Endothelial cell of umbilical vein (primary cell): ENCODE measurements around the gene ARHGEF17. TPM values are rescaled to one million over a fixed set of nuclear protein-coding genes. Genes with fewer than 3 reads are reported as not detected.

Source experiments
- BruUV-seq: library from RNA; stranded (reverse); fragments of 400-500 nt; replicated peaks from 2 replicates; lab custom pipeline; 2021; lab: Mats Ljungman, UMichigan
- CTCF ChIA-PET: fragments of 300-600, 350-600 bp; sonication (Branson Sonifier 250); formaldehyde crosslinking; loops from one replicate; lab custom pipeline; 2021; ENCODE audit warnings: antibody characterized with exemption, inconsistent platforms; lab: Charles Lee
- POLR2A ChIA-PET: fragments of 300-600, 350-600 bp; sonication (Branson Sonifier 250); formaldehyde crosslinking; loops from one replicate; lab custom pipeline; 2021; ENCODE audit warnings: antibody characterized with exemption, inconsistent platforms; lab: Charles Lee
- DNase-seq: peaks from one replicate; pipeline ENCODE4 v3.0.0-alpha.2; 2011; ENCODE audit warnings: low read depth, low spot score
- FAIRE-seq: peaks from 2 replicates; lab custom pipeline; 2011; peaks lifted over from hg19 to GRCh38; lab: Jason Lieb, UNC
- H2AFZ ChIP-seq: 2 replicates; pipeline ENCODE4 v1.6.0; 2012; ENCODE audit warnings: low read depth, low read length, control low read depth, inconsistent platforms
- H3K27ac ChIP-seq: 2 replicates; pipeline ENCODE4 v1.5.1; 2011; ENCODE audit warnings: low read depth, mild to moderate bottlenecking, control low read depth, low read length, moderate library complexity; ENCODE audit not compliant: insufficient read depth
- H3K27me3 ChIP-seq, 2 experiments: 2 replicates each; pipeline versions ENCODE4 v1.6.0 to v1.6.1; 2011; ENCODE audit warnings: low read length in 2 of 2, mixed read lengths in 1 of 2; ENCODE audit not compliant: control insufficient read depth in 2 of 2, insufficient read depth in 2 of 2
- H3K36me3 ChIP-seq, 2 experiments: 2 replicates in 1 of 2; 3 replicates in 1 of 2; pipeline ENCODE4 v1.5.1; 2011; ENCODE audit warnings: low read length in 2 of 2, mild to moderate bottlenecking in 1 of 2, moderate library complexity in 1 of 2; ENCODE audit not compliant: control insufficient read depth in 2 of 2, insufficient read depth in 2 of 2; ENCODE audit errors: extremely low read depth in 1 of 2
- H3K4me1 ChIP-seq: 3 replicates; pipeline ENCODE4 v1.5.1; 2011; ENCODE audit warnings: mild to moderate bottlenecking, low read length; ENCODE audit not compliant: control insufficient read depth, insufficient read depth; ENCODE audit errors: extremely low read depth
- H3K4me2 ChIP-seq: 2 replicates; pipeline ENCODE4 v1.6.1; 2011; ENCODE audit warnings: low read length, control low read depth, mixed read lengths; ENCODE audit not compliant: insufficient read depth
- H3K4me3 ChIP-seq, 3 experiments: fragments of 200-600 bp in 1 of 3; sonication (generic), shearing (Covaris generic) in 1 of 3; replicated peaks in 1 of 3; 2 replicates each; pipeline ENCODE4 v1.5.1; 2011 to 2016; ENCODE audit warnings: control low read depth in 3 of 3, low read length in 3 of 3, mild to moderate bottlenecking in 2 of 3, inconsistent platforms in 1 of 3, low read depth in 1 of 3, moderate library complexity in 1 of 3; ENCODE audit not compliant: insufficient read depth in 1 of 3
- H3K79me2 ChIP-seq: 2 replicates; pipeline ENCODE4 v1.6.0; 2012; ENCODE audit warnings: low read length, inconsistent platforms; ENCODE audit not compliant: control insufficient read depth, insufficient read depth
- H3K9ac ChIP-seq: replicated peaks from 2 replicates; pipeline ENCODE3; 2011; ENCODE audit warnings: low read length, control low read depth; ENCODE audit not compliant: insufficient read depth; ENCODE audit errors: extremely low read depth
- H3K9me1 ChIP-seq: replicated peaks from 3 replicates; pipeline ENCODE4 v1.6.0; 2011; ENCODE audit warnings: mild to moderate bottlenecking, low read length; ENCODE audit not compliant: control insufficient read depth, insufficient read depth; ENCODE audit errors: extremely low read depth
- H3K9me3 ChIP-seq: replicated peaks from 2 replicates; pipeline ENCODE4 v1.5.1; 2012; ENCODE audit warnings: low read length, inconsistent platforms; ENCODE audit not compliant: control insufficient read depth, insufficient read depth
- H4K20me1 ChIP-seq: replicated peaks from 2 replicates; pipeline ENCODE3; 2011; ENCODE audit warnings: mild to moderate bottlenecking, low read length; ENCODE audit not compliant: control insufficient read depth, insufficient read depth; ENCODE audit errors: extremely low read depth
- CTCF ChIP-seq, 2 donors: IDR thresholded peaks; 1 replicate in 1 of 2; 2 replicates in 1 of 2; pipeline ENCODE4 v1.5.1; 2011; ENCODE audit warnings: low read length in 2 of 2, mild to moderate bottlenecking in 2 of 2, moderate library complexity in 2 of 2, control low read depth in 1 of 2, inconsistent platforms in 1 of 2, low read depth in 1 of 2; ENCODE audit not compliant: insufficient read depth in 1 of 2; ENCODE audit errors: extremely low read depth in 1 of 2
- EZH2 ChIP-seq: IDR thresholded peaks from 2 replicates; pipeline ENCODE4 v1.6.1; 2012; ENCODE audit warnings: borderline replicate concordance, low read depth, mild to moderate bottlenecking, moderate library complexity, low read length, inconsistent platforms; ENCODE audit not compliant: severe bottlenecking
- FOS ChIP-seq: IDR thresholded peaks from 2 replicates; pipeline ENCODE4 v1.6.1; 2011; ENCODE audit warnings: mild to moderate bottlenecking, low read length, moderate library complexity, borderline replicate concordance; ENCODE audit not compliant: insufficient read depth
- GATA2 ChIP-seq: IDR thresholded peaks from 2 replicates; pipeline ENCODE4 v1.7.0; 2011; ENCODE audit warnings: low read depth, mild to moderate bottlenecking, moderate library complexity, mixed read lengths, low read length; ENCODE audit not compliant: insufficient read length, insufficient read depth
- JUN ChIP-seq: IDR thresholded peaks from 2 replicates; pipeline ENCODE4 v1.6.1; 2011; ENCODE audit warnings: borderline replicate concordance, low read depth; ENCODE audit not compliant: insufficient read length, insufficient read depth
- MAX ChIP-seq: IDR thresholded peaks from 2 replicates; pipeline ENCODE4 v1.6.1; 2011; ENCODE audit not compliant: insufficient read depth, insufficient read length
- MYC ChIP-seq: IDR thresholded peaks from one replicate; pipeline ENCODE4 v1.6.1; 2011; ENCODE audit warnings: mild to moderate bottlenecking, low read depth, low read length
- POLR2A ChIP-seq: IDR thresholded peaks from 2 replicates; pipeline ENCODE4 v1.6.1; 2012; ENCODE audit warnings: low read depth, mild to moderate bottlenecking, control low read depth, low read length
- POLR2AphosphoS5 ChIP-seq: IDR thresholded peaks from 2 replicates; pipeline ENCODE4 v1.6.1; 2012; ENCODE audit warnings: low read depth, mild to moderate bottlenecking, control low read depth, low read length, moderate library complexity; ENCODE audit not compliant: insufficient read depth
- dilution Hi-C: fragments of 300-500 bp; cut with MboI; formaldehyde crosslinking; loops from one replicate; pipeline ENCODE4 v1.15.0; 2019; ENCODE audit warnings: low sequenced_read_pairs; ENCODE audit not compliant: extremely low pct_ligation_motif_present
- intact Hi-C: fragments of 100-400 bp; cut with micrococcal nuclease; formaldehyde crosslinking; loops from one replicate; pipeline ENCODE4 v1.10.0; 2022
- polyA plus RNA-seq, 4 experiments: library from polyadenylated mRNA; depleted of rRNA in 3 of 4; stranded (reverse) in 3 of 4; unstranded in 1 of 4; fragments of >200 nt; gene quantifications; 2 replicates each; pipeline versions ENCODE4 v1.2.1 to v1.2.3, GENCODE V29; 2011 to 2012; ENCODE audit warnings: missing spikeins in 1 of 4
- total RNA-seq: library from RNA; stranded (reverse); gene quantifications from 2 replicates; pipeline ENCODE4 v1.2.3, GENCODE V29; 2021

ARHGEF17 gene
- total and polyA plus RNA-seq, 2 donors (not counting 3 experiments of a cell fraction or from before 2014, with no cell fraction given), result 74.9 to 89.9 TPM

- dilution Hi-C loops, result no loop called here
Measured at GRCh38 chr11:73296501-73297230, 11.4 kb upstream of the ARHGEF17 start.

More at GRCh38 chr11:73296501-73297230, 11.4 kb upstream of the ARHGEF17 start:
- H3K4me1 ChIP-seq, result peaks cover 2% of the 10 kb centered on the region
- no peaks in the 10 kb centered on the region for H4K20me1 ChIP-seq
- intact Hi-C loops, result no loop called here
- no peak overlapping the region for H3K9ac ChIP-seq
- H3K27me3 ChIP-seq, result no peaks in the 10 kb centered on the region
- ChIA-PET CTCF (interaction anchor here (1.5 to 8.1 kb wide), 4 partner anchors 7 to 97 kb away, joined by 3 to 89 read pairs (median 13); no protein-coding TSS in a partner anchor), POLR2A (no interaction called here)
- no peaks in the 10 kb centered on the region for H3K36me3 ChIP-seq
- no peak for DNase-seq
- no peak overlapping the region for H3K4me2 ChIP-seq
- no peak overlapping the region for H3K27ac ChIP-seq
- H3K79me2 ChIP-seq, result no peaks in the 10 kb centered on the region
- H3K9me1 ChIP-seq, result no peaks in the 10 kb centered on the region
- no peaks in the 10 kb centered on the region for H3K9me3 ChIP-seq
- no peak overlapping the region for H3K4me3 ChIP-seq
- no peak for FAIRE-seq
- no peak overlapping the region for H2AFZ ChIP-seq
- BruUV-seq, result no TSS peak
- TF ChIP-seq POLR2AphosphoS5, result no peak
- TF ChIP-seq GATA2, result no peak
- TF ChIP-seq POLR2A, result no peak
- no peak for TF ChIP-seq MAX
- no peak for TF ChIP-seq JUN
- TF ChIP-seq CTCF (IDR thresholded peaks at IDR 0.05; ENCODE audit: extremely low read depth in 1 of 2, insufficient read depth in 1 of 2, low read depth in 1 of 2, low read length in 2 of 2), result no peak
- TF ChIP-seq EZH2, result no peak
- TF ChIP-seq FOS, result no peak
- no peak for TF ChIP-seq MYC
